WERI-Rb-1 (cell line): ENCODE measurements around the gene PELI2.

Experiments
- DNase-seq: peaks from one replicate; pipeline ENCODE4 v3.0.0-alpha.2; 2020
- H3K27ac ChIP-seq: fragments of 250-450 bp; sonication (Bioruptor Pico); 2 replicates; pipeline ENCODE4 v1.5.1; 2020; ENCODE audit warnings: mild to moderate bottlenecking, moderate library complexity
- H3K27me3 ChIP-seq: fragments of 250-450 bp; sonication (Bioruptor Pico); 2 replicates; pipeline ENCODE4 v1.5.1; 2021; ENCODE audit warnings: mild to moderate bottlenecking, low read depth, moderate library complexity; ENCODE audit not compliant: insufficient read depth, severe bottlenecking
- H3K36me3 ChIP-seq: fragments of 250-450 bp; sonication (Bioruptor Pico); 2 replicates; pipeline ENCODE4 v1.5.1; 2020; ENCODE audit warnings: mild to moderate bottlenecking, moderate library complexity
- H3K4me3 ChIP-seq: 2 replicates; pipeline ENCODE4 v1.5.1; 2011; ENCODE audit warnings: low read depth, mild to moderate bottlenecking, control low read depth, low read length
- H3K9me3 ChIP-seq: fragments of 250-450 bp; sonication (Bioruptor Pico); 2 replicates; pipeline ENCODE4 v1.5.1; 2021; ENCODE audit warnings: mild to moderate bottlenecking, moderate library complexity; ENCODE audit not compliant: severe bottlenecking
- CTCF ChIP-seq: IDR thresholded peaks from 2 replicates; pipeline ENCODE4 v1.5.1; 2011; ENCODE audit warnings: low read depth, mild to moderate bottlenecking, control low read depth, inconsistent platforms, low read length

Gene PELI2

GRCh38 chr14:56271970-56272369 is 153.8 kb downstream of the PELI2 start:
- DNase-seq, result no peak
- no peak for TF ChIP-seq CTCF
- Histone ChIP-seq H3K36me3 (no peaks in the 10 kb centered on the region), H3K9me3 (no peaks in the 10 kb centered on the region), H3K4me3 (no peak overlapping the region), H3K27ac (no peak overlapping the region), H3K27me3 (no peaks in the 10 kb centered on the region)

- H3K27ac ChIP-seq, result no peak overlapping the region
- DNase-seq, result no peak
- H3K27me3 ChIP-seq, result no peaks in the 10 kb centered on the region
- H3K36me3 ChIP-seq, result no peaks in the 10 kb centered on the region
- H3K4me3 ChIP-seq, result no peak overlapping the region
- no peaks in the 10 kb centered on the region for H3K9me3 ChIP-seq
- TF ChIP-seq CTCF, result no peak
These were observed 154.9 kb downstream of the PELI2 start for GRCh38 chr14:56273155-56273554.

- no peaks in the 10 kb centered on the region for H3K27me3 ChIP-seq
- no peak overlapping the region for H3K27ac ChIP-seq
- no peak for DNase-seq
- no peaks in the 10 kb centered on the region for H3K36me3 ChIP-seq
- no peak overlapping the region for H3K4me3 ChIP-seq
- H3K9me3 ChIP-seq, result no peaks in the 10 kb centered on the region
- no peak for TF ChIP-seq CTCF
These were observed 155.7 kb downstream of the PELI2 start for GRCh38 chr14:56273951-56274350.

- DNase-seq, result no peak
- H3K9me3 ChIP-seq, result no peaks in the 10 kb centered on the region
- H3K36me3 ChIP-seq, result no peaks in the 10 kb centered on the region
- H3K27ac ChIP-seq, result no peak overlapping the region
- no peaks in the 10 kb centered on the region for H3K27me3 ChIP-seq
- TF ChIP-seq CTCF, result no peak
- no peak overlapping the region for H3K4me3 ChIP-seq
These were observed 156.3 kb downstream of the PELI2 start for GRCh38 chr14:56274556-56274955.

- H3K27me3 ChIP-seq, result no peaks in the 10 kb centered on the region
- TF ChIP-seq CTCF, result no peak
- DNase-seq, result no peak
- no peaks in the 10 kb centered on the region for H3K36me3 ChIP-seq
- no peak overlapping the region for H3K27ac ChIP-seq
- no peak overlapping the region for H3K4me3 ChIP-seq
- no peaks in the 10 kb centered on the region for H3K9me3 ChIP-seq
These were observed 157.9 kb downstream of the PELI2 start for GRCh38 chr14:56276108-56276507.

GRCh38 chr14:56278383-56278782 is 160.2 kb downstream of the PELI2 start:
- Histone ChIP-seq H3K9me3 (no peaks in the 10 kb centered on the region), H3K27ac (no peak overlapping the region), H3K36me3 (no peaks in the 10 kb centered on the region), H3K4me3 (no peak overlapping the region), H3K27me3 (no peaks in the 10 kb centered on the region)
- no peak for TF ChIP-seq CTCF
- DNase-seq, result no peak
